Lower leg skin (tissue), 3 donors: Measurements from ENCODE around the gene TAGAP.

Source experiments
- CTCF ChIP-seq, 3 donors: fragments of 450-650 bp; IDR thresholded peaks; one replicate each; pipeline ENCODE4 v1.5.1; 2016; ENCODE audit warnings: antibody characterized with exemption in 3 of 3, mild to moderate bottlenecking in 3 of 3, moderate library complexity in 2 of 3
- POLR2A ChIP-seq, 2 donors: fragments of 450-650 bp; IDR thresholded peaks; one replicate each; pipeline ENCODE4 v1.6.1; 2016 to 2017; ENCODE audit warnings: antibody characterized with exemption in 2 of 2, mild to moderate bottlenecking in 1 of 2, moderate library complexity in 1 of 2

GRCh38 chr6:159002432-159003155 lies 42.2 kb downstream of the TAGAP start:
- TF ChIP-seq POLR2A (IDR thresholded peaks at IDR 0.05) = no peak
- no peak for TF ChIP-seq CTCF (IDR thresholded peaks at IDR 0.05)
